ENCODE results near the gene TNIK.

Gene TNIK

GRCh38 chr3:171436380-171436779 is 23.8 kb downstream of the TNIK start:
- in situ Hi-C loops (cut with MboI; ENCODE audit: low pct_unique_long_range_greater_than_20kb, low sequenced_read_pairs, unreplicated experiment): no loop called here
- TF ChIP-seq, protein P1, sequence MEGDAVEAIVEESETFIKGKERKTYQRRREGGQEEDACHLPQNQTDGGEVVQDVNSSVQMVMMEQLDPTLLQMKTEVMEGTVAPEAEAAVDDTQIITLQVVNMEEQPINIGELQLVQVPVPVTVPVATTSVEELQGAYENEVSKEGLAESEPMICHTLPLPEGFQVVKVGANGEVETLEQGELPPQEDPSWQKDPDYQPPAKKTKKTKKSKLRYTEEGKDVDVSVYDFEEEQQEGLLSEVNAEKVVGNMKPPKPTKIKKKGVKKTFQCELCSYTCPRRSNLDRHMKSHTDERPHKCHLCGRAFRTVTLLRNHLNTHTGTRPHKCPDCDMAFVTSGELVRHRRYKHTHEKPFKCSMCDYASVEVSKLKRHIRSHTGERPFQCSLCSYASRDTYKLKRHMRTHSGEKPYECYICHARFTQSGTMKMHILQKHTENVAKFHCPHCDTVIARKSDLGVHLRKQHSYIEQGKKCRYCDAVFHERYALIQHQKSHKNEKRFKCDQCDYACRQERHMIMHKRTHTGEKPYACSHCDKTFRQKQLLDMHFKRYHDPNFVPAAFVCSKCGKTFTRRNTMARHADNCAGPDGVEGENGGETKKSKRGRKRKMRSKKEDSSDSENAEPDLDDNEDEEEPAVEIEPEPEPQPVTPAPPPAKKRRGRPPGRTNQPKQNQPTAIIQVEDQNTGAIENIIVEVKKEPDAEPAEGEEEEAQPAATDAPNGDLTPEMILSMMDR (IDR thresholded peaks at IDR 0.05; ENCODE audit: extremely low read depth, insufficient read depth, missing control alignments): no peak
- DNase-seq (ENCODE audit: low spot score): no peak

GRCh38 chr3:171435757-171436156 is 24.4 kb downstream of the TNIK start:
- DNase-seq (ENCODE audit: low spot score): no peak
- TF ChIP-seq, protein P1 (IDR thresholded peaks at IDR 0.05; ENCODE audit: extremely low read depth, insufficient read depth, missing control alignments): no peak
- in situ Hi-C loops (cut with MboI; ENCODE audit: low pct_unique_long_range_greater_than_20kb, low sequenced_read_pairs, unreplicated experiment): no loop called here

GRCh38 chr3:171435143-171435542 is 25.1 kb downstream of the TNIK start:
- in situ Hi-C loops (cut with MboI; ENCODE audit: low pct_unique_long_range_greater_than_20kb, low sequenced_read_pairs, unreplicated experiment): no loop called here
- no peak for DNase-seq (ENCODE audit: low spot score)
- TF ChIP-seq, protein P1 (IDR thresholded peaks at IDR 0.05; ENCODE audit: extremely low read depth, insufficient read depth, missing control alignments): no peak

DNA sequence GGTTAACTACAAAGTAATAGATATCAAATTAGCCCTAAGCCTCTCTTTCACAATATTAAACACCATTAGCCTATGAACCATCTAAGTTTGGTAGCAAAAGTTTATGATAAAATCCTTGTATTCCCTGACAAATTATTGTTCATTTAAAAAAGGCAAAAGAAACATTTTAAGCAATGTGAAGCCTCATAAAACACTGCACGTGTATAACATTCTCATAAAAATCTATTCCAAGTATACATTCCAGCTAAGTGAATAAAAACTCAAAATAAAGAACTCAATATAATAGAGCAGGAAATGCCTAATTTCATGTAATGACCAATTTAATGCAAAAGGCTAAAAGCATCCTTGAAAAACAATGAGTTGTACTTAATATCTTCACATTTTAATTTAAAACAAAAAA is 27.7 kb downstream of the TNIK start:
- in situ Hi-C loops (cut with MboI; ENCODE audit: low pct_unique_long_range_greater_than_20kb, low sequenced_read_pairs, unreplicated experiment): no loop called here
- DNase-seq (ENCODE audit: low spot score): no peak
- TF ChIP-seq, protein P1 (IDR thresholded peaks at IDR 0.05; ENCODE audit: extremely low read depth, insufficient read depth, missing control alignments): no peak

DNA sequence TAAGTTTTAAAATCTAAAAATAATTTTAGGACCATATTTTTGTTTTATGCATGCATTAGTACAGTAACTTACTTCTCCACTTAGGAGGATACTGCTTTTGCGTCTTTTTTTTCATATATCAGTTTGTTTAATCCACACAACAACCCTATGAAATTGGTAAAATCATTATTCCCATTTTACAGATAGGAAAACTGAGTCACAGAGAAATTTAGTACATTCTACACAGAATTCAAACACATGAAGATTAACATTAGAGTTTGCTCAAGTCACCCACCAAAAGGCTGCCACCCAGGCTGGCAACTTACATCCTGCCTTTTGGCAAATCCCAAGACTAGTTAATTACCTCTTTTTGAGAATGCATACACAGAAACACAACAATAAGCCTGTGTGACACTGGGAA is 28.7 kb downstream of the TNIK start:
- TF ChIP-seq, protein P1 (IDR thresholded peaks at IDR 0.05; ENCODE audit: extremely low read depth, insufficient read depth, missing control alignments): no peak
- no peak for DNase-seq (ENCODE audit: low spot score)
- in situ Hi-C loops (cut with MboI; ENCODE audit: low pct_unique_long_range_greater_than_20kb, low sequenced_read_pairs, unreplicated experiment): no loop called here

DNA sequence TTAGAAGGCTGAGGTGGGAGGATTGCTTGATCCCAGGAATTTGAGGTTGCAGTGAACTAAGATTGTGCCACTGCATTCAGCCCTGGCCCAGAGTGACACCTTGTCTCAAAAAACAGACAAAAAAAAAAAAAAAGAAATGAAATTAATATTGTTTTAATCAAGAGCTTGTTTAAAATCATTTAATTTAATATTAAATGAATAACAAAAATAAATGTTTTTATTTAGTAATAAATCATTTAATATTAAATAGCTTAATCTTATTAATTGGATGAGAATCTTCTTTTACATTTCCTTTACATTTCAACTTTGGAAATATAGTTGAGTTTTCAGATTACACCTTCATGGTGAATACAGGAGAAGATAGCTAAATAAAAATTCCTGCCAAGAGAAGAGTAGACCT is 29.7 kb downstream of the TNIK start:
- TF ChIP-seq, protein P1 (IDR thresholded peaks at IDR 0.05; ENCODE audit: extremely low read depth, insufficient read depth, missing control alignments): no peak
- in situ Hi-C loops (cut with MboI; ENCODE audit: low pct_unique_long_range_greater_than_20kb, low sequenced_read_pairs, unreplicated experiment): no loop called here
- no peak for DNase-seq (ENCODE audit: low spot score)

- TF ChIP-seq, protein P1 (IDR thresholded peaks at IDR 0.05; ENCODE audit: extremely low read depth, insufficient read depth, missing control alignments): no peak
- no peak for DNase-seq (ENCODE audit: low spot score)
- in situ Hi-C loops (cut with MboI; ENCODE audit: low pct_unique_long_range_greater_than_20kb, low sequenced_read_pairs, unreplicated experiment): no loop called here
Measured at GRCh38 chr3:171429635-171430034, 30.6 kb downstream of the TNIK start.
